ACHN (cell line): Measurements from ENCODE around the gene POLR2H.

ENCODE experiments used
- DNase-seq: peaks from one replicate; pipeline ENCODE4 v3.0.0-alpha.2; 2015
- in situ Hi-C: cut with HindIII; loops from 2 replicates; pipeline ENCODE4 v1.10.0; 2017; ENCODE audit warnings: low sequenced_read_pairs, low pct_ligation_motif_present, low pct_unique_long_range_greater_than_20kb

The POLR2H gene

GRCh38 chr3:184361532-184361931, at the start of gene POLR2H, which contains the start of gene CLCN2:
TSS of gene POLR2H (plus strand) at chr3:184361710. CDS start at chr3:184363493, 1,783 bp downstream.
TSS of gene CLCN2 (minus strand) at chr3:184361605. CDS start at chr3:184361479, 126 bp downstream.
- in situ Hi-C loops = loop anchor here (25.0 kb wide), 1 partner anchor 176 kb away; no protein-coding TSS in a partner anchor
- peak; percentile 69 for DNase-seq

GRCh38 chr3:184314363-184314699, 47.2 kb upstream of the POLR2H start, which contains the start of gene EIF4G1:
TSS of gene EIF4G1 (plus strand) at chr3:184314606. CDS start at chr3:184315797, 1,191 bp downstream.
- in situ Hi-C loops = no loop called here
- peak; percentile 87 for DNase-seq

DNA sequence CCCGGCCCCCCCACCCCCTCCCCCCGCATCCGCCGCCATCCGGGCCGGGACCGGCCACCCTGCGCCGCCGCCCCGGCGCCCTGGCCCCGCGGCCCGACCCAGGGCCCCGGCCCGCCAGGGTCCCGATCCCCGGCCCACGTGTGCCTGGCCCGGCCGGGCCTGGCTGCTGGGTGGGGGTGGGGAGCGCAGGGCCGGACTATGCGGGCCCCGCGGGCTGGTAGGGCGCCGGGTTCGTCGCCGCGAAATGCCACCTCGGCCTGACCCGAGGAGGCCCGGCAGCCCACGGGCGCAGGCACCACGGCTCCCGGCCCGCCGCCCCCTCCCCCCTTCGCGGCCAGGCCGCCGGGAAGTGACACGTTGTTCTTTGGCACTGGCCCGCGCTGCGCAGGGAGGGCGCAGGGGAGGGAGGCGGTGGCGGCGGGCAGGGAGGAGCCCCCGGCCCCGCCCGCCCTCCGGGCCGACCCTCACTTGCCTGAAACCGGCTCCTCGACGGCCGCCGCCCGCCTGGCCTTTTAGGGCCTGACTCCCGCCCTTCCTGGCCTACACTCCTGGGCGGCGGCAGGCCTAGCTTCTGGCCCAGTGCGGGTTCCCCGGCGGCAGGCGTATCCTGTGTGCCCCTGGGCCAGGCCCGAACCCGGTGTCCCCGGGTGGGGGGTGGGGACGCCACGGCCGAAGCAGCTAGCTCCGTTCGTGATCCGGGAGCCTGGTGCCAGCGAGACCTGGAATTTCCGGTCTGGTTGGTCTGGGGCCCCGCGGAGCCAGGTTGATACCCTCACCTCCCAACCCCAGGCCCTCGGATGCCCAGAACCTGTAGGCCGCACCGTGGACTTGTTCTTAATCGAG, 46.6 kb upstream of the POLR2H start:
- in situ Hi-C loops = no loop called here
- peak; percentile 57 for DNase-seq

DNA sequence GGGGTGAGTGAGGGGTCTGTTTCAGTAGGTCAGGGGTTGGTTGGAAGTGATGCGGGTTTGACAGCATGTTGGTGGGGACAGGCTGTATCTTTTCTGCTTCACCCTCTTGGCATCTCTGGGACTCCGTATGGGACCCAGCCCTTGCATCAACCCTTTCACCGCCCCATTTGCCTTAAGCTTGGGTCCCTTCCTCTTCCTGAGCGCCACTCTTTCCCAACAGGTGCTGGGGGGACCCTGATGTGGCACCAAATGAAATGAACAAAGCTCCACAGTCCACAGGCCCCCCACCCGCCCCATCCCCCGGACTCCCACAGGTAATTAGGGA, 46.0 kb upstream of the POLR2H start:
- in situ Hi-C loops = no loop called here
- DNase-seq = no peak

- in situ Hi-C loops = no loop called here
Observed at GRCh38 chr3:184315871-184316661, 45.4 kb upstream of the POLR2H start.

DNA sequence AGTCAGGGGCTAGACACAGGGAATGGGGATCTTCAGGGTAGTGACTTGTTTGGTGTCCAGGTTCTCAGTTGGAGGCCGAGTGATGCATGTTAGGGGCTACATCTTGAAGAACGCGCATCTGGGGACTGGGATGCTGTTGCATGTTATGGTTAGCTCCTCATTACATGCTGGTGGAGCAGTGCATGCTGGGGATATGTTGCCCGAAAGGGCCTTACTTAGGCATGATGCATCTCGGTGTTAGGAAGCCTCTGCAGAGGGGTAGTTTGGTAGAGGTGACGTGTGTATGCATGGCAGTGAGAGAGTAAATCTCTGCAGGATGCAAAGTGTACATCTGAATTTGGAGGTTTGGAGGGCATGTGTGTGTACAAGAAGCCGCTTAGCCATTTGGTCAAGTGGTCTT, 44.7 kb upstream of the POLR2H start:
- in situ Hi-C loops = no loop called here
- DNase-seq = no peak

More at GRCh38 chr3:184315871-184316661, 45.4 kb upstream of the POLR2H start:
- DNase-seq = no peak

DNA sequence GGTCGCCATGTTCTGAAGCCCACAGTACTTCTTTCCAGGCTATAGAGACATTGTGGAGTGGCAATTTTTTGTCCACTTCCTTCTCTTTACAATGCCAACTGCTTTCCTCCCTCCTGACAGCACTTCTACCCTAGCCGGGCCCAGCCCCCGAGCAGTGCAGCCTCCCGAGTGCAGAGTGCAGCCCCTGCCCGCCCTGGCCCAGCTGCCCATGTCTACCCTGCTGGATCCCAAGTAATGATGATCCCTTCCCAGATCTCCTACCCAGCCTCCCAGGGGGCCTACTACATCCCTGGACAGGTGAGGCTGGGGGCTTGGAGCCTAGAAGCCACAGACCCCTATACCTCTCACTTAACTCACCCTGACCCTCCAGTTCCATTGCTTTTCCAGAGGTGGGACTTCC, 44.3 kb upstream of the POLR2H start:
- in situ Hi-C loops = no loop called here
- no peak for DNase-seq

GRCh38 chr3:184320104-184320445, 41.4 kb upstream of the POLR2H start:
- in situ Hi-C loops = no loop called here
- peak; percentile 93 for DNase-seq

DNA sequence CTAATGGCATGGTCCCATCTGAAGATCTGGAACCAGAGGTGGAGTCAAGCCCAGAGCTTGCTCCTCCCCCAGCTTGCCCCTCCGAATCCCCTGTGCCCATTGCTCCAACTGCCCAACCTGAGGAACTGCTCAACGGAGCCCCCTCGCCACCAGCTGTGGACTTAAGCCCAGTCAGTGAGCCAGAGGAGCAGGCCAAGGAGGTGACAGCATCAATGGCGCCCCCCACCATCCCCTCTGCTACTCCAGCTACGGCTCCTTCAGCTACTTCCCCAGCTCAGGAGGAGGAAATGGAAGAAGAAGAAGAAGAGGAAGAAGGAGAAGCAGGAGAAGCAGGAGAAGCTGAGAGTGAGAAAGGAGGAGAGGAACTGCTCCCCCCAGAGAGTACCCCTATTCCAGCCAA, 39.8 kb upstream of the POLR2H start:
- in situ Hi-C loops = no loop called here

GRCh38 chr3:184322731-184323487, 38.6 kb upstream of the POLR2H start:
- in situ Hi-C loops = no loop called here
- DNase-seq = no peak

More for the DNA sequence above, 39.8 kb upstream of the POLR2H start:
- DNase-seq = no peak

- DNase-seq = no peak
- in situ Hi-C loops = no loop called here
Observed at GRCh38 chr3:184323696-184324095, 37.8 kb upstream of the POLR2H start.

GRCh38 chr3:184325269-184325668, 36.2 kb upstream of the POLR2H start:
- in situ Hi-C loops = no loop called here

GRCh38 chr3:184325715-184326369, 35.7 kb upstream of the POLR2H start:
- DNase-seq = no peak
- in situ Hi-C loops = no loop called here

More at GRCh38 chr3:184325269-184325668, 36.2 kb upstream of the POLR2H start:
- DNase-seq = no peak

GRCh38 chr3:184327171-184327570, 34.3 kb upstream of the POLR2H start:
- DNase-seq = no peak
- in situ Hi-C loops = no loop called here

DNA sequence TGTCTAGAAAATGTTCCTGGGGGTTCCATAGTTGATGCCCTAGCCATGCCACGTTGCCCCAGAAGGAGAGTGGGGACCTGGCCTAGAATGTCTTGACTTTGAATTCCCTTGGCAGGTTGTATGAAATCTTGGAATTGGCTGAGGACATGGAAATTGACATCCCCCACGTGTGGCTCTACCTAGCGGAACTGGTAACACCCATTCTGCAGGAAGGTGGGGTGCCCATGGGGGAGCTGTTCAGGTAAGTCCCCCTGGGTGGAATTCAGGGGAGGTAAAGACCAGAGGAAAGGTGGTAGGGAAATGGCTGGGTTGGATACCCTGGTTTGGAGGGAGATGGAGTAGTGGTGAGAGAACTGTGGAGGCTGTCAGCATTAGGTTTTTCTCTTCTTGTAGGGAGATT, 33.0 kb upstream of the POLR2H start:
- no peak for DNase-seq
- in situ Hi-C loops = no loop called here

DNA sequence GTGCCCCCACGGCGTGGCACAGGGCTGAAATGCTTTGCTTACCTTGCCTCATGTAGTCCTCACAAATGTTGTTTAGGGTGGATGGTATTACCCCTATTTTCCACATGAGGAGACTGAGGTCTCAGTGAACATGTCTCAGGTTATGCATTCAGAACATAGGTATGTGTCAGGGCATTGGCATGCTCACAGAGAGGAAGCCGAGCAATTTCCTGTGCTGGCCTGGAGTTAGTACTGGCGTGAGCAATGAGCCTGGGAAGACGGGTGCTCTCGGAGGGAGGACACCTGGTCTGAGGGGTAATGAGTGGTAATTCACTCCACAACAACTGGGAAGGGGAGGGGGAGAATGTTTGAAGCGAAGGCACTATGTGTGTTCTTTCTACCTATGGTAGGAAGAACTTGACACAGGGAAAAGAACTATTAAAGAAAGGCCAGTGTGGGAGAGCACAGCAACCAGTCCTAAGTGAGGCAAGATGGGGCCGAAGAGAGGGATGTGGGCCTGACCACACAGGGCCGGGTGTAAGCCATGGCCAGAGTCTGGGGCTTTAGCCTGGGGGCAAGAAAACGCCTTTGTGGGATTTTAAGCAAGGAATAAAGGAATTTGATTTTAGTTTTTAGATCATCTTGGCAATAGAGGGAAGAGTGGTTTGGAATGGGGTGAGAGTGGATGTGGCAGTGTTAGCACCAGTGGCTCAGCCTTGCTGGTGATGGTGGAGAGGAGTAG, 29.0 kb upstream of the POLR2H start:
- in situ Hi-C loops = no loop called here
- DNase-seq = peak; percentile 91

- in situ Hi-C loops = no loop called here
- no peak for DNase-seq
Observed at GRCh38 chr3:184333190-184333589, 28.3 kb upstream of the POLR2H start.

DNA sequence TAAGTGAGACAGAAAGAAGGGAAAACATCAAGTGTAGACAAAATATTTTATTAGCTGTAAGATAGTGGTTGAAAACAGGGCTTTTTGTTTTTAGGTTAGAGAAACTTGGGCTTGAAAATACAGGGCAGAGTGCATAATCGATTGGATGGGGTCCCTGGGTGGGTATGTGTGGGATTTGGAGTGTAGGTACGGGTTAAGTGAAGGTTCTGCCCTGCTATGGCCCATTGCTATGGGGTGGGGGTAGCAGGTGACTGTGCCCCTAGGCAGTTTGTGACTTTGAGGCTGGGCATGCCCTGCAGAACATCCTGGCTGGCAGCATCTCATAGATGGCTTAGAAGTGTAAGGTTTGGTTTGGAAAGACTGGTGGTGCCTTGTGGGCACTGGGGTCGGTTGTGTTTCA, 27.8 kb upstream of the POLR2H start:
- DNase-seq = no peak
- in situ Hi-C loops = no loop called here
